ENCODE measurements around the gene PDIA6. TPM values are rescaled to one million over a fixed set of nuclear protein-coding genes. Genes with fewer than 3 reads are reported as not detected.
A peak's percentile ranks its signal among the peaks of the same experiment; 100 is the strongest.

The PDIA6 gene
- total RNA-seq, 4 donors from 2014 or later, result 35.2 to 90.3 (median 66.3) TPM

- no peaks in the 10 kb centered on the region for H3K36me3 ChIP-seq
- H3K4me1 ChIP-seq, result peaks cover 0 to 12% (median 5%) of the 10 kb centered on the region in 4 donors
- TF ChIP-seq EP300 (IDR thresholded peaks at IDR 0.05; ENCODE audit: low read depth), result no peak
- TF ChIP-seq POLR2AphosphoS5 (IDR thresholded peaks at IDR 0.05), result no peak
- TF ChIP-seq CTCF (IDR thresholded peaks at IDR 0.05), result no peak
- TF ChIP-seq POLR2A (IDR thresholded peaks at IDR 0.05), result no peak
- peak overlapping the region in 2 of 4 donors; percentile 15 to 55 for H3K27ac ChIP-seq
- no peak overlapping the region for H3K4me3 ChIP-seq
- H3K27me3 ChIP-seq, result no peaks in the 10 kb centered on the region
- intact Hi-C loops (cut with DNase I; ENCODE audit: low total_unique reads) (no loop called here), in situ Hi-C loops (cut with MboI; ENCODE audit: low pct_ligation_motif_present in 1 of 4, low pct_unique_long_range_greater_than_20kb in 1 of 4, low sequenced_read_pairs in 3 of 4) (loop anchor here in 3 of 4 donors (25.0 kb wide), 2 partner anchors 566 to 591 kb away; no protein-coding TSS in a partner anchor)
- DNase-seq, result no peak
- 80 to 94% methylated on average over 12 to 13 of the region's 13 CpGs for WGBS, 2 donors (ENCODE audit: low coverage in 1 of 2)
- H3K9me3 ChIP-seq, result peaks cover 4 to 8% of the 10 kb centered on the region in 2 donors
These were observed 33.7 kb upstream of the PDIA6 start for GRCh38 chr2:10846110-10846861.

- TF ChIP-seq CTCF (IDR thresholded peaks at IDR 0.05) (no peak), POLR2AphosphoS5 (IDR thresholded peaks at IDR 0.05) (no peak), POLR2A (IDR thresholded peaks at IDR 0.05) (no peak), EP300 (IDR thresholded peaks at IDR 0.05; ENCODE audit: low read depth) (no peak)
- peak overlapping the region in 2 of 4 donors; percentile 11 to 55 for H3K27ac ChIP-seq
- H3K4me3 ChIP-seq, result no peak overlapping the region
- WGBS, 2 donors (ENCODE audit: low coverage in 1 of 2), result 61 to 67% methylated on average over 1 to 4 of the region's 4 CpGs
- no peaks in the 10 kb centered on the region for H3K36me3 ChIP-seq
- no peak for DNase-seq
- intact Hi-C loops (cut with DNase I; ENCODE audit: low total_unique reads), result no loop called here
- peaks cover 0 to 12% (median 5%) of the 10 kb centered on the region in 4 donors for H3K4me1 ChIP-seq
- in situ Hi-C loops (cut with MboI; ENCODE audit: low pct_ligation_motif_present in 1 of 4, low pct_unique_long_range_greater_than_20kb in 1 of 4, low sequenced_read_pairs in 3 of 4), result loop anchor here in 3 of 4 donors (25.0 kb wide), 2 partner anchors 567 to 592 kb away; no protein-coding TSS in a partner anchor
- H3K27me3 ChIP-seq, result no peaks in the 10 kb centered on the region
- peaks cover 9 to 11% of the 10 kb centered on the region in 2 donors for H3K9me3 ChIP-seq
These were observed 33.1 kb upstream of the PDIA6 start for GRCh38 chr2:10845640-10846039.

GRCh38 chr2:10844097-10844496 lies 31.5 kb upstream of the PDIA6 start:
- peak; percentile 89 for DNase-seq
- Histone ChIP-seq H3K36me3 (no peaks in the 10 kb centered on the region), H3K9me3 (peaks cover 9 to 17% of the 10 kb centered on the region in 2 donors), H3K27ac (peak overlapping the region; percentile 56 to 72 (median 68)), H3K4me3 (no peak overlapping the region), H3K4me1 (peaks cover 0 to 12% (median 5%) of the 10 kb centered on the region in 4 donors), H3K27me3 (no peaks in the 10 kb centered on the region)
- in situ Hi-C loops (cut with MboI; ENCODE audit: low pct_ligation_motif_present in 1 of 4, low pct_unique_long_range_greater_than_20kb in 1 of 4, low sequenced_read_pairs in 3 of 4) (loop anchor here in 3 of 4 donors (25.0 kb wide), 2 partner anchors 568 to 593 kb away; no protein-coding TSS in a partner anchor), intact Hi-C loops (cut with DNase I; ENCODE audit: low total_unique reads) (no loop called here)
- TF ChIP-seq EP300 (IDR thresholded peaks at IDR 0.05; ENCODE audit: low read depth), result no peak
- peak in 2 of 3 donors; percentile 9 to 28 for TF ChIP-seq POLR2AphosphoS5 (IDR thresholded peaks at IDR 0.05)
- TF ChIP-seq POLR2A (IDR thresholded peaks at IDR 0.05), result peak; percentile 15
- no peak for TF ChIP-seq CTCF (IDR thresholded peaks at IDR 0.05)
- 14 to 24% methylated on average over 8 to 12 of the region's 12 CpGs for WGBS, 2 donors (ENCODE audit: low coverage in 1 of 2)

- intact Hi-C loops (cut with DNase I; ENCODE audit: low total_unique reads) (no loop called here), in situ Hi-C loops (cut with MboI; ENCODE audit: low pct_ligation_motif_present in 1 of 4, low pct_unique_long_range_greater_than_20kb in 1 of 4, low sequenced_read_pairs in 3 of 4) (loop anchor here in 3 of 4 donors (25.0 kb wide), 2 partner anchors 570 to 595 kb away; no protein-coding TSS in a partner anchor)
- Histone ChIP-seq H3K27me3 (no peaks in the 10 kb centered on the region), H3K4me1 (peaks cover 0 to 12% (median 5%) of the 10 kb centered on the region in 4 donors), H3K27ac (no peak overlapping the region), H3K9me3 (peaks cover 9 to 17% of the 10 kb centered on the region in 2 donors), H3K36me3 (no peaks in the 10 kb centered on the region), H3K4me3 (no peak overlapping the region)
- DNase-seq, result no peak
- 67% methylated on average over 4 of the region's 4 CpGs; no CpG with 5 or more reads in 1 of the 2 donors for WGBS, 2 donors (ENCODE audit: low coverage in 1 of 2)
- TF ChIP-seq EP300 (IDR thresholded peaks at IDR 0.05; ENCODE audit: low read depth) (no peak), POLR2AphosphoS5 (IDR thresholded peaks at IDR 0.05) (no peak), POLR2A (IDR thresholded peaks at IDR 0.05) (no peak), CTCF (IDR thresholded peaks at IDR 0.05) (no peak)
These were observed 29.9 kb upstream of the PDIA6 start for GRCh38 chr2:10842506-10842905.
